GM12875 (cell line): ENCODE results near the gene FGF12.

Source experiments
- H3K4me3 ChIP-seq: one replicate; pipeline ENCODE4 v1.5.1; 2011; ENCODE audit warnings: low read depth, low read length, control low read depth
- TF ChIP-seq, protein P1 (sequence below): IDR thresholded peaks from 2 replicates; pipeline ENCODE4 v1.5.1; 2011; ENCODE audit warnings: low read depth, mild to moderate bottlenecking, control low read depth, inconsistent platforms, low read length, moderate library complexity, borderline replicate concordance; ENCODE audit not compliant: insufficient read depth

The FGF12 gene

DNA sequence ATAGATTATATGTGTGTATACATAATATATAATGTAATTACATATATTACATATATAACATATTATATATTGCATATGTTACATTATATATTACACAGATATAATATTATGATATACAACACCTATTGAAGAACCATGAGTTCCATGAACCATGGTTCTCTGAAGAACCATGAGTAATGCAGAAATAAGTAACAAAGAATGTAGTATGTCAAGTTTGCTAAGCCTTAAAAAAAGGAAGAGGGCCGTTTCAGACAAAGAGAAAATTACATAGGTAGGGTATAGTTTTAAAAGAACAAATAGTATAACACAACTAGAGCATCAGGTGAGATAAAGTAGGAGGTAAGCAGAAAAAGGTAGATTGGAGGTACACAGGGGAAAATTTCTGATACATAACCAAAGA is 177.0 kb downstream of the FGF12 start:
- H3K4me3 ChIP-seq: no peak overlapping the region
- TF ChIP-seq, protein P1, sequence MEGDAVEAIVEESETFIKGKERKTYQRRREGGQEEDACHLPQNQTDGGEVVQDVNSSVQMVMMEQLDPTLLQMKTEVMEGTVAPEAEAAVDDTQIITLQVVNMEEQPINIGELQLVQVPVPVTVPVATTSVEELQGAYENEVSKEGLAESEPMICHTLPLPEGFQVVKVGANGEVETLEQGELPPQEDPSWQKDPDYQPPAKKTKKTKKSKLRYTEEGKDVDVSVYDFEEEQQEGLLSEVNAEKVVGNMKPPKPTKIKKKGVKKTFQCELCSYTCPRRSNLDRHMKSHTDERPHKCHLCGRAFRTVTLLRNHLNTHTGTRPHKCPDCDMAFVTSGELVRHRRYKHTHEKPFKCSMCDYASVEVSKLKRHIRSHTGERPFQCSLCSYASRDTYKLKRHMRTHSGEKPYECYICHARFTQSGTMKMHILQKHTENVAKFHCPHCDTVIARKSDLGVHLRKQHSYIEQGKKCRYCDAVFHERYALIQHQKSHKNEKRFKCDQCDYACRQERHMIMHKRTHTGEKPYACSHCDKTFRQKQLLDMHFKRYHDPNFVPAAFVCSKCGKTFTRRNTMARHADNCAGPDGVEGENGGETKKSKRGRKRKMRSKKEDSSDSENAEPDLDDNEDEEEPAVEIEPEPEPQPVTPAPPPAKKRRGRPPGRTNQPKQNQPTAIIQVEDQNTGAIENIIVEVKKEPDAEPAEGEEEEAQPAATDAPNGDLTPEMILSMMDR: no peak

DNA sequence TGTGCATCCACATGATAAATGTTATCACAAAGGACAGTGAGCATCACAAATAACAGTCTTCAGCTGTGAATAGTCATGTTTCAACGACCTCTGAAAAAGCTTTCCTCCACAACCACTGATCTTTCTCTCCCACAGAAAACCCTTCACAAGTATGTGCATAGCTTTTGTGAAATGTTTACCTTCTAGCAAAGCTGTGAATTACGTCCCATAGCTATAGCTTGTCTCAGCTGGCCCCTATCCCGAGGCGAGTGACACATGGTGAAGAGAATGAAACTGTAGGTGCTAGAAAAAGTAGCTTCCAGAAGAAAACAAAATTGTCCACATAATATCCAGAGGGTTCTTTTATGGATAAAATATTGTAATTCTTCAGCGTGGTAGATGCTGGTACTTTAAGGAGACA is 182.0 kb downstream of the FGF12 start:
- TF ChIP-seq, protein P1: no peak
- no peak overlapping the region for H3K4me3 ChIP-seq

DNA sequence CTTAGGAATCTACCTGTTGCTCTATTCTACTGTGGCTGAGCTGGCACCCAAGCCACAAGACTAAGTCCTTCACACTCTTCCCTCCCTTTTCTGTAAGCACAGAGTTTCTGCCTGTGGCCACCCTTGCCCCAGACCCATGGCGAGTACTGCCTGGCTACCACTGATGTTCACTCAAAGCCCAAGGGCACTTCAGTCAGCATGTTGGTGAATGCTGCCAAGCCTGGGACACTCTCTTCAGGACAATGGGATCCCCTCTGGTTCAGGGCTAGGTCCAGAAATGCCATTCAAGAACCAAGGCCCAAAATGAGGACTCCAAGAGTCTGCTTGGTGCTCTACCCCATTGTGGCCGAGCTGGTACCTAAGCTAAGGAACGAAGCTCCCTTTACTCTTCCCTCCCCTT is 184.2 kb downstream of the FGF12 start:
- no peak overlapping the region for H3K4me3 ChIP-seq
- TF ChIP-seq, protein P1: no peak

DNA sequence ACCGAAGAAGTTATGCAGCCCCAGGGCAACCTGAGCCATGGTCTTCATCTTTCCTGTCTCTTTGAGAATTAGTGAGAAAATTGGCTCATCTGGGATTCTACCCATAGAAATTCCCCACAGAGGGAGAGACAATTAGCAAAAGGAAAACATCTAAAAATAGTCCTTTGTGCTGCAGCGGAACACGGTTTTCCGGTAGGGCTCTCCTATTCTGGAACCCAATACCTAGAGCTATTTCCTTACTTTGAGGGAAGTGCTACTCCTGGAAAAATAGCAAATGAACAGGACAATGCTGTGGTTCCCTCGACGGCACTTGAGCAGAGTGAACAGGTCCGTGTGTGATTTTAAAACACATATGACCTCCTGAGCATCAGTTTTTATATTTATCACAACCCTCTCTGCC is 210.5 kb downstream of the FGF12 start:
- TF ChIP-seq, protein P1: no peak

DNA sequence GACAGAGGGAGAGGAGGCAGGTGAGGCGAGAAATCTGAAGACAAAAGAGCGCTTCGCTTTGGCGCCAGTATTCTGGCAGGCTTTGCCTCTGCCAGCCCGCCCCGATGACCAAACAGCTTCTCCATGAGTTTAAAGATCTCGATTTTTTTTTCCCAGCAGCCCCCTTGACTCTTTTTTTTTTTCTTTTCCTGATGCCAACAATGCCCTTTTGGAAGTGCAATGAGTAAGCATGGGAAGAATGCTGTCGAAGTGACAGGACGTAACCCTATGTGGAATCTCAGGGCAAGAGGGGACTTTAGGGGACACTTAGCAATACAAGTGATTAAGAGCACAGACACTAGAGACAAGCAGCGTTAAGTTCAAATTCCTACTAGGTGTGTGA is 211.7 kb downstream of the FGF12 start:
- H3K4me3 ChIP-seq: no peak overlapping the region

More for the DNA sequence above, 210.5 kb downstream of the FGF12 start:
- no peak overlapping the region for H3K4me3 ChIP-seq

DNA sequence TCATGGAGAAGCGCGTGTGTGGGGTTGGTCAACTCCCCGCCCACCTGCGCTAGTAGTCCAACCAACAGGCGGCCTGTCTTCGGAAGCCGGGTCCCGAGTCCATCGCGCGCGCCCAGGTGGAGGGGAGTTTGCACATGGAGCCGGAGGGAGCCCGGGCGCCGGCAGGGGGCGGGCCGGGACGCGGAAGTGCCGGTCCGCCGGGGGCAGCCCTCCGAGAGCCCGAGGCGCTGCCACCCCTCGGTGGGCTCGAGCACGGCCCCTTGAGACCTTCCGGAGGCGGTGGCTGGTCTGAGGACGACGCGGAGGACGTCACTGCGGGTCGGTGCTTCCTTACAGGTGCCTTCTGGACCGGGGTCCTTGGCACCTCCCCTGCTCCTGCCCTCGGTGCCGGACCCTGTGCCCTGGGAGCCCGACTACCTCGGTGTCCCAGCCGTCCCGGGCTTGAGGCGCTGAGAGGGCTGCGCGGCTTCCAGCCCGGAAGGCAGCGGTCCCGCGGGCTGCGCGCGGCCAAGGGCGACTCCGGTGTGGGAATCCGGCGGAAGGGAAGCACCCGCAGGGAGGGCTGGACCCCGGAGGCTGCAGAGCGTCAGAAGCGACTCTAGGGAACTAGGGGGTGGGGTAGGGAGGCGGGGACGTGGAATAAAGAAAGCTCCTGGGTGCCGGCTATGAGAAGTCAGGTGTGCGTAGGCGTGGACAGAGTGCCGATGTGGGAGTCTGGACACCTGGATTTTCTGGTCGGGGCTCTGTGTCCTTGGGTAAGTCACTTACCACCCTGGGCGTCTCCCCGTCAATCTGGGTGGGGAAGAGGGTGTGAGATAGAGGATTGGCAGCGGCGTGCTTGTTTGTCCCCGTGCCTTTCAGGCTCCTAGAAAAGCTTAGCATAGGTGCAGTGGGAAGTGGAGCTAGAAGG is 212.3 kb downstream of the FGF12 start:
- no peak overlapping the region for H3K4me3 ChIP-seq
- TF ChIP-seq, protein P1: no peak

More for the DNA sequence above, 211.7 kb downstream of the FGF12 start:
- TF ChIP-seq, protein P1: no peak
